Measurements from ENCODE around the gene PANK2.
"Not testable (repeated sequence)": the region's sequence is repeated elsewhere in the genome, so short reads cannot be mapped to it uniquely, and the experiment has no call there.

DNA sequence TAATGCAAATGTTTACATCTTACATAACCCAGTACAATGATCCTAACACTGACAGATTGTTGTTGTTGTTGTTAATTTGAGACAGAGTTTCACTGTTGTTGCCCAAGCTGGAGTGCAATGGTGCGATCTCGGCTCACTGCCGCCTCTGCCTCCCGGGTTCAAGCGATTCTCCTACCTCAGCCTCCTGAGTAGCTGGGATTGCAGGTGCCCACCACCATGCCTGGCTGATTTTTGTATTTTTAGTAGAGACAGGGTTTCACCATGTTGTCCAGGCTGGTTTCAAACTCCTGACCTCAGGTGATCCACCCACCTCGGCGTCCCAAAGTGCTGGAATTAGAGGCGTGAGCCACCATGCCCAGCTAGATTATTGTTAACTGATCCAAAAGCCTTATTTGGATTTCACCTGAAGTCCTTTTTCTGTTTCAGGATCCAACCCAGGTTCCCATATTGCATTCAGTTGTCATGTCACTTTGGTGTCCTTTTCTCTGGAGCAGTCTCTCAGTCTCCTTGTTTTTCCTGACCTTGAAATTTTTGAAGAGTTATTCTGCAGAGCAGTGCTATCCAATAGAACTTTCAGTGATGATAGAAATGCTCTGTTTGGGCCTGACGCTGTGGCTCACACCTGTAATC lies 45.1 kb upstream of the PANK2 start:
- not testable (repeated sequence) for TF ChIP-seq POLR2AphosphoS5 (IDR thresholded peaks at IDR 0.05; ENCODE audit: low read depth); EZH2phosphoT487 (IDR thresholded peaks at IDR 0.05; ENCODE audit: unreplicated experiment)
- TF ChIP-seq, protein P1, sequence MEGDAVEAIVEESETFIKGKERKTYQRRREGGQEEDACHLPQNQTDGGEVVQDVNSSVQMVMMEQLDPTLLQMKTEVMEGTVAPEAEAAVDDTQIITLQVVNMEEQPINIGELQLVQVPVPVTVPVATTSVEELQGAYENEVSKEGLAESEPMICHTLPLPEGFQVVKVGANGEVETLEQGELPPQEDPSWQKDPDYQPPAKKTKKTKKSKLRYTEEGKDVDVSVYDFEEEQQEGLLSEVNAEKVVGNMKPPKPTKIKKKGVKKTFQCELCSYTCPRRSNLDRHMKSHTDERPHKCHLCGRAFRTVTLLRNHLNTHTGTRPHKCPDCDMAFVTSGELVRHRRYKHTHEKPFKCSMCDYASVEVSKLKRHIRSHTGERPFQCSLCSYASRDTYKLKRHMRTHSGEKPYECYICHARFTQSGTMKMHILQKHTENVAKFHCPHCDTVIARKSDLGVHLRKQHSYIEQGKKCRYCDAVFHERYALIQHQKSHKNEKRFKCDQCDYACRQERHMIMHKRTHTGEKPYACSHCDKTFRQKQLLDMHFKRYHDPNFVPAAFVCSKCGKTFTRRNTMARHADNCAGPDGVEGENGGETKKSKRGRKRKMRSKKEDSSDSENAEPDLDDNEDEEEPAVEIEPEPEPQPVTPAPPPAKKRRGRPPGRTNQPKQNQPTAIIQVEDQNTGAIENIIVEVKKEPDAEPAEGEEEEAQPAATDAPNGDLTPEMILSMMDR (conservative IDR thresholded peaks at IDR 0.05; ENCODE audit: low read depth in 2 of 2): not testable (repeated sequence)

All from GM23338 (cell line).